Cardiac fibroblast (primary cell): ENCODE data around the gene PIR.

Experiments
- DNase-seq, 2 donors: peaks; one replicate each; pipeline versions ENCODE4 v3.0.0 to v3.0.0-alpha.2; 2010; ENCODE audit warnings: low read depth in 2 of 2
- H3K4me3 ChIP-seq, 2 donors: replicated peaks in 1 of 2; 1 replicate in 1 of 2; 2 replicates in 1 of 2; pipeline ENCODE4 v1.5.1; 2011; ENCODE audit warnings: low read depth in 2 of 2, low read length in 2 of 2, mild to moderate bottlenecking in 2 of 2, moderate library complexity in 1 of 2
- TF ChIP-seq, protein P1 (sequence below): IDR thresholded peaks from one replicate; pipeline ENCODE4 v1.5.1; 2011; ENCODE audit warnings: low read depth, mild to moderate bottlenecking, low read length, inconsistent platforms

PIR gene

GRCh38 chrX:15335135-15336022, 157.8 kb downstream of the PIR start, which contains the start of gene PIGA:
Gene PIGA (minus strand): TSS chrX:15335523. CDS start chrX:15331930, 3,593 bp downstream.
- DNase-seq: peak; percentile 97 to 98
- H3K4me3 ChIP-seq: peak within 1 kb of the TSS; percentile 74 to 77
- TF ChIP-seq, protein P1, sequence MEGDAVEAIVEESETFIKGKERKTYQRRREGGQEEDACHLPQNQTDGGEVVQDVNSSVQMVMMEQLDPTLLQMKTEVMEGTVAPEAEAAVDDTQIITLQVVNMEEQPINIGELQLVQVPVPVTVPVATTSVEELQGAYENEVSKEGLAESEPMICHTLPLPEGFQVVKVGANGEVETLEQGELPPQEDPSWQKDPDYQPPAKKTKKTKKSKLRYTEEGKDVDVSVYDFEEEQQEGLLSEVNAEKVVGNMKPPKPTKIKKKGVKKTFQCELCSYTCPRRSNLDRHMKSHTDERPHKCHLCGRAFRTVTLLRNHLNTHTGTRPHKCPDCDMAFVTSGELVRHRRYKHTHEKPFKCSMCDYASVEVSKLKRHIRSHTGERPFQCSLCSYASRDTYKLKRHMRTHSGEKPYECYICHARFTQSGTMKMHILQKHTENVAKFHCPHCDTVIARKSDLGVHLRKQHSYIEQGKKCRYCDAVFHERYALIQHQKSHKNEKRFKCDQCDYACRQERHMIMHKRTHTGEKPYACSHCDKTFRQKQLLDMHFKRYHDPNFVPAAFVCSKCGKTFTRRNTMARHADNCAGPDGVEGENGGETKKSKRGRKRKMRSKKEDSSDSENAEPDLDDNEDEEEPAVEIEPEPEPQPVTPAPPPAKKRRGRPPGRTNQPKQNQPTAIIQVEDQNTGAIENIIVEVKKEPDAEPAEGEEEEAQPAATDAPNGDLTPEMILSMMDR: no peak
